ENCODE data around the gene ZNF385A. TPM values are rescaled to one million over a fixed set of nuclear protein-coding genes. Genes with fewer than 3 reads are reported as not detected.

The ZNF385A gene
- total and polyA plus RNA-seq, 4 donors, result 2.5 to 4.0 (median 2.8) TPM

- Histone ChIP-seq H3K4me1 (ENCODE audit: control insufficient read depth in 4 of 4, insufficient read depth in 4 of 4, low read length in 3 of 4) (peaks cover 0 to 5% (median 1%) of the 10 kb centered on the region in 4 donors), H3K36me3 (ENCODE audit: control insufficient read depth in 4 of 4, insufficient read depth in 3 of 4, low read depth in 1 of 4, low read length in 3 of 4) (peaks cover 6 to 39% (median 32%) of the 10 kb centered on the region in 4 donors), H3K4me3 (ENCODE audit: low read depth in 1 of 3, low read length in 3 of 3) (no peak overlapping the region), H3K27ac (ENCODE audit: low read depth in 1 of 2, low read length in 2 of 2) (no peak overlapping the region), H3K27me3 (ENCODE audit: control insufficient read depth in 4 of 4, insufficient read depth in 4 of 4, low read length in 3 of 4) (no peaks in the 10 kb centered on the region), H3K9me3 (ENCODE audit: control insufficient read depth in 4 of 4, low read length in 3 of 4) (no peaks in the 10 kb centered on the region), H3K9ac (ENCODE audit: low read depth in 1 of 2, low read length in 2 of 2) (no peak overlapping the region)
- DNase-seq (ENCODE audit: low spot score), result no peak
- TF ChIP-seq YY1 (IDR thresholded peaks at IDR 0.05) (no peak), EGR1 (IDR thresholded peaks at IDR 0.05; ENCODE audit: low read depth in 2 of 2) (no peak), FOXA2 (IDR thresholded peaks at IDR 0.05) (no peak), FOXA1 (IDR thresholded peaks at IDR 0.05) (no peak), CTCF (IDR thresholded peaks at IDR 0.05; ENCODE audit: low read depth, low read length, missing input control) (no peak), HNF4A (conservative IDR thresholded peaks at IDR 0.05) (no peak), NR2F2 (IDR thresholded peaks at IDR 0.05) (no peak), SP1 (IDR thresholded peaks at IDR 0.05) (no peak), JUND (IDR thresholded peaks at IDR 0.05) (no peak), ATF3 (IDR thresholded peaks at IDR 0.05) (no peak)
- WGBS, result 85% methylated on average over 6 of the region's 6 CpGs
Measured at GRCh38 chr12:54393207-54393609, 8.7 kb upstream of the ZNF385A start.

GRCh38 chr12:54392485-54393206, 8.1 kb upstream of the ZNF385A start:
- no peaks in the 10 kb centered on the region for H3K9me3 ChIP-seq (ENCODE audit: control insufficient read depth in 4 of 4, low read length in 3 of 4)
- TF ChIP-seq EGR1 (IDR thresholded peaks at IDR 0.05; ENCODE audit: low read depth in 2 of 2), result no peak
- no peak for TF ChIP-seq GABPA (IDR thresholded peaks at IDR 0.05 in 1 of 2, conservative IDR thresholded peaks at IDR 0.05 in 1 of 2)
- no peak for TF ChIP-seq MAX (IDR thresholded peaks at IDR 0.05)
- TF ChIP-seq RXRA (IDR thresholded peaks at IDR 0.05), result no peak
- TF ChIP-seq ZBTB33 (IDR thresholded peaks at IDR 0.05), result no peak
- H3K4me1 ChIP-seq (ENCODE audit: control insufficient read depth in 4 of 4, insufficient read depth in 4 of 4, low read length in 3 of 4), result peaks cover 0 to 5% (median 1%) of the 10 kb centered on the region in 4 donors
- H3K27me3 ChIP-seq (ENCODE audit: control insufficient read depth in 4 of 4, insufficient read depth in 4 of 4, low read length in 3 of 4), result no peaks in the 10 kb centered on the region
- H3K9ac ChIP-seq (ENCODE audit: low read depth in 1 of 2, low read length in 2 of 2), result no peak overlapping the region
- peaks cover 6 to 34% (median 27%) of the 10 kb centered on the region in 4 donors for H3K36me3 ChIP-seq (ENCODE audit: control insufficient read depth in 4 of 4, insufficient read depth in 3 of 4, low read depth in 1 of 4, low read length in 3 of 4)
- 86% methylated on average over 8 of the region's 8 CpGs for WGBS
- no peak for DNase-seq (ENCODE audit: low spot score)
- no peak overlapping the region for H3K27ac ChIP-seq (ENCODE audit: low read depth in 1 of 2, low read length in 2 of 2)
- H3K4me3 ChIP-seq (ENCODE audit: low read depth in 1 of 3, low read length in 3 of 3), result no peak overlapping the region
